Retina (tissue), 1 donor: ENCODE data around the gene SLC7A6.

ENCODE experiments used
- DNase-seq: peaks from one replicate; pipeline ENCODE4 v3.0.0-alpha.2; 2016

The SLC7A6 gene

DNA sequence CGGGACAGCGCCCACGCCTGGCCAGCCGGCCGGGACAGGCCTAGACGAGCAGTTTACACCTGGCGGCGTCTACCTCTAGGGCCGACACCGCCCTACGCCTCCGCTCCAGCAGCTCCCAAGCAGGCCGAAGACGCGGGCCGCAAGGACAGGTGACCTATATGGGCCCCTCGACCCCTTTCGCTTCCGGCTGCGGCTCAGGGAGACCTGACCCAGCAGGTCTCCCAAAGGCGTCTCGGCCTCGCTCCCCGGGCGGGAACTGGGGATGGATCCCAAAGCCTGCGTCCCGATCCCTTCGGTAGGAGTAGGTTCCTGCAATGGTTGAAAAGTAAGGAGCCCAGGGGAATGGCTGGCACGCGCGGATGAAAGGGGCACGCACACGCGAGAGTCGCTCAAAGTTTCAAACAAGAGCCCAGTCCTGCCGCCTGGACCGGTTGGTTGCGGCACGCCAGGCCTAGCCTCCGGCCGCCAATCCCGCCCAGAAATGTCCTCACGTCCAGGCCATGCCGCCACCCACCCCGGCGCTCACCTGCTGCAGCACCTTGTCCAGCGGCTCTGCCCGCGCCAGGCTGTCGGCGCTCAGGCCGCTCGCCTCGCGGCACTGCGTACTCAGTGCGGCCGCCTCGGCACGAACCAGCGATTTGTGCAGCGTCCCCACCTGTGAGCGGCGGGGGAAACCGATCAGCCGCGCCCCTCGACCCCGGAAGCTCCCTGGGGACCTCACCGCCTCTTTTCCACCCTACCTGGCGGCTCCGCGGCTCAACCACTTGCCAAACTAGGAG is 29.0 kb upstream of the SLC7A6 start:
- DNase-seq, result peak; percentile 53

DNA sequence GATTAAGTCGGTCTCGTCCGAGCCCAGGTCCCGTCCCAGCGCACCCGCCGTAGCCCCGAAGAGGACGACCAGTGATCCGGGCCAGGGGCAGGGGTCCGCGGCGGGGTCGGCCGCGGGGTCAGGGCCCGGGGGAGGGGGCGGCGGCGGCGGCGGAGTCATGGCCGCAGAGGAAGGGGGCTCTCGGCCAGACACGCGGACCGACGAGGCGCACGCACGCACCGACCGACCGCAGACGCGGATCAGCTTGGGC is 28.5 kb upstream of the SLC7A6 start, which contains the start of gene ESRP2:
ESRP2 (minus strand) TSS at position 241 of the 250 bp plus-strand sequence; CDS start at position 159, 82 bp downstream.
- DNase-seq, result no peak

DNA sequence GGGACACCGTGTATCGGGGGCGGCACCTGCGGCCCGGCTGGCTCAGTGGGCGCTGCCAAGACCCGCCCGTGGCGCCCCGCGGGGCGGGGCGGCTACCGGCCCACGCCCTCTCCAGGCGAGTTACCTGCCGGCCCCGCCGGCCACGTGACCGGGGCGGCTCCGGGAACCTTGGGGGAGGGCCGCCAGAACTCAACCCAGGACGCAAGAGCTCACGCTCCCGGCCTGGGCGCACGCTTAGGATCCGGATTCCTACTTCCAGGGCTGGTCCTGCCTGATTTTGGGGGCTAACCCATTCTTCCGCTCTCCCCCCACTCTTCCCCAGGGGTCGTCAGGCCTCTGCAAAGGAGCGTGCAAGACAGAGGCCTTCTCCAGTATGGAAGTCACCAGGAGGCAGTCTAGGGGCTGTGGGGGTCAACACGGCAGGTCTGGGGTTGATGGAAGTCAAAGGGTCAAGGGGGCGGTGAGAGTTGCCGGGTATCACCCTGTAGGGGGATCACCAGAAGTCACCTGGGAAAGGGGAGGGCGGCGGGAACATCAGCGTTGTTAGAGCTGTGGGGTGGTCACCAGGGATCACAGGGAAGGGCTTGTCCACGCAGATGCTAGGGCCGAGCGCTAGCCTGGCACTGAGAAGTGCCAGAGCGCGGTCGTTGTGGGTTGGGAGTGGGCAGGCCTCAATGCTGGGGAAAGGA is 28.0 kb upstream of the SLC7A6 start:
- DNase-seq, result peak; percentile 35

DNA sequence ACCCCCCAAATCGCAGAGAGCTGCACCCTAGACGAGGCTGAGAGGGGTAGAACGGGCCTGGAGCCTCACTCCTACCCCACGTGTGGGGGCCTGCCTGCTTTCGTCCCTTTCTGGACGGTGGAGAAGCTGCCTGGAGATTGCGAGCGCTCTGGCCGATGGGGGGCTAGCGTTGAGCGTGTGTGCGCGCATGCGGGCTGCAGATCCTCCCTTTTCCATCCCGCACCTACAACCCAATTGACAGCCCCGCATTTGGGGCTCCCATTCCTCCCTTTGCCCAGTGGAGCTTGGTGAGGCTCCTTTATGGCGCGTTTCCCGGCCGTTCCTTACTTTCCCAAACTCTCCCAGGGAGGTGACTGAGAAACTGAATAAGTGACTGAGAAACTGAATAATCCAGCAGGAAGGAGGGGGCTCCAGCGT is 27.5 kb upstream of the SLC7A6 start:
- no peak for DNase-seq

DNA sequence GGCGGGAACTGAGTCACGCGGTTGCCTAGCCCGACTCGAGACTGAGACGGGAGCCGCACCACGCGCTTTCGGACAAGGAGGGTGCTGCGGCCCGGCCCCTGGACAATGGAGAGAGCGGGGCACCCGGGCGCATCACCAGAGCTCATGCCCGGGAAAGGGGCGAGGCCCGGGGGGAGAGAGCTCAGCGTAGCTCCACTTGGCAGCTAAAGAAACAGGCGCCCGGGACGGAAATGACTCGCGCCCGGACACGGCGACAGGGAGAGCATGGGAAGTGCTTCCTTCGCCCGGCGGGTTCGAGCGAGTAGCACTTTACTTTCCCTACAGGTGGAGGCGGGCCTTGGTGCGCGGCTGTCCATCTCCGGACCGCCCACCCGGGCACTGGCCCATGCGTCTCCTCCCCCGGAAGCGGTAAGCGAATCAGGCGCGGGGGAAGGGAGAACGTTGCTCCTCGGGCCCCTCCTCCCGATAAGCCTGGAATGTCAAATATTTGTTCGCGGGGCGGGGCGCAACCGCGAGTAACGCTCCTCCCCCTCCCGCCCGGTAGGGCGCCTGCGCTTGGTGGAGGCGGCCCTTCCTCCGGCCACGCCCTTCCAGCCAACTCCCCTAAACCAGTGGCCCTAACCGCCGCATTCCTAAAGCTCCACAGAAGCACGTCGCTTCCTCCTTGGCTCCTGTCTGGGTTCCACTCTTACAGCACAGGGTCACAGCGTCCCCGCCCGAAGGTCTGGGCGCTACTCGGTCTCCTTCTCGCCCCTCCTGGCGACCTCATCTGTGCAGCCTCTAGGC is 26.9 kb upstream of the SLC7A6 start:
- peak; percentile 98 for DNase-seq

DNA sequence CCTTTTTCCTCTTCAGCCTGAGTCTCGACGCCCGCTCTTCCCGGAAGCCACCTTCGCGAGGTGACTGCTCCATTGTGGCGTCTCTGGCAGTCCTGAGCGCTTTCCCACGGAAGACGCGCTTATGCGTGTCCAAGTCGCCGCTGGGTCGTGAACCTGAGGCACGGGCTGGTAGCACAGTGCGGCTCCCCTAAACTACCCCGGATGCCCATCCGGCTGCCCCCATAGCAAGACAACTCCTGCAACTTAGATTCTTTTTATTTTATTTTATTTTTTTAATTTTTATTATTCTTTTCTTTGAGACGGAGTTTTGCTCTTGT is 26.3 kb upstream of the SLC7A6 start:
- DNase-seq, result no peak

DNA sequence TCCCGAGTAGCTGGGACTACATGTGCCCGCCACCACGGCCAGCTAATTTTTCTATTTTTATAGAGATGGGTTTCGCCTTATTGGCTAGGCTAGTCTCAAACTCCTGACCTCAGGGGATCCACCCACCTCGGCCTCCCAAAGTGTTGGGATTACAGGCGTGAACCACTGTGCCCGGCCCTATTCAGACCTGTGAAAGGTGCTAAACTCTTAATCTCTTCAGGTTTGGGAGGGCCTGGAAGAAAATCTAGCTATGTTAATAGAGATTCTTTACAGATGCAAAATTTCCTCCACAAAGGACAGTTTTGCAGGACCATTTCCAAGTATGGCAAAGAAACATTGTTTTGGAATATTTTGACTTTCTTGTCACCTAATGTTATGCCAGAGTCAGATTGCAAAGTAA is 22.2 kb upstream of the SLC7A6 start:
- DNase-seq, result no peak

DNA sequence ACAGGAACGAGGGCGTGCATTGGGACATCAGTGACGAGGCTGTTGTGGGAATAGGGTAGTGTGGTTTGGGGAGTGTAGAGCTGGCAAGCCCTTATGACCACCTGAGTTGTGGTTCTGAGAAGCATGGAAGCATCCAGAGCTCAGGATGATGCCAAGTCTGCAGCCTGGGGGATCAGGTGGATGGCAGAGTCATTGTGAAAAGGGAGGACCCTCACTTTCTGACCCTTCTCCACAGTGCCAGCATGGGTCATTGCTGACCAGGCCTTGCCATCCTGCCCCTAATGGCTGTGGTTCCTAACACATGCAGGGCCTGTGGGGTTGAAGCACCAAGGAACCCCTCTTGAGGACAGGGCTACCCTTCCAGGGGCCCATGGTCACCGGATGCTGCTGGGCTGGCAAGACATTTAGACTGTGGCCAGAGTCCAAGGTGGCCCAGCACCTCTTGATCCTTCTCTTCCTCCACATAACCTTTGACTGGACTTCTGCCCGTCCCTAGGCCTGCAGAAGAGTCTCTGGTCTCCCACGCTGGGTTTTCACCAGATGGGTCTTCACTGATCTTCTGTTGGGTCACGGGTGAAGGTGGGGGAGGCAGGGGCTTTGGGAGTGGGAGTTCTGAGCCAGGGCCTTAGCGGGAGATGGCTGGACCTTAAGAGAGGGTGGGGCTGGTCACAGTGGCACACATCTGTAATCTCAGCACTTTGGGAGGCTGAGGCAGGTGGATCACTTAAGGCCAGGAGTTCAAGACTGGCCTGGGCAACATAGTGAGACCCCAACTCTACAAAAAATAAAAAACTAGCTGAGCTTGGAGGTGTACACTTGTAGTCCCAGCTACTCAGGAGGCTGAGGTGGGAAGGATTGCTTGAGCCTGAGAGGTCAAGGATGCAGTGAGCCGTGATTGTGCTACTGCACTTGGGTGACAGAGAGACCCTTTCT is 21.1 kb upstream of the SLC7A6 start:
- DNase-seq, result no peak

DNA sequence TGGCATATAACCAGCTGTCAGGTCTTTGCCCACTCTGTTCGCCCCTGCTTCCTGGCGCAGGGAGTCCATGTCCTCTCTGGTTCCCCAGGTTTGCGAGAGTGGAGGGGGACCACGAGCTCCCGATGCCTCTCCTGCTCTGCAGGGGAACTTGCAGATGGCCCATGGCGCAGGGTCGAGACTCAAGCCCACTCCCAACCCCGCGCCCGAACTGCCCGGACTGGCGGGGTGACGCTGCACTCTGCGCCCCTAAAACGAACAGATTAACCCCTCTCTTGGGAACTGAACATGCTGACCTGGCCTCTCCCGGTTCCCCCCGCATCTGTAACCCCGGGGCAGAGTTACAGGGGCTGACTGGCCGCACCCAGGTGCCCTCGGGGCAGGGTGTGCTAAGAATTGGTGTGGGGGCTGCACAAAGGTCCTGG is 19.8 kb upstream of the SLC7A6 start:
- no peak for DNase-seq

DNA sequence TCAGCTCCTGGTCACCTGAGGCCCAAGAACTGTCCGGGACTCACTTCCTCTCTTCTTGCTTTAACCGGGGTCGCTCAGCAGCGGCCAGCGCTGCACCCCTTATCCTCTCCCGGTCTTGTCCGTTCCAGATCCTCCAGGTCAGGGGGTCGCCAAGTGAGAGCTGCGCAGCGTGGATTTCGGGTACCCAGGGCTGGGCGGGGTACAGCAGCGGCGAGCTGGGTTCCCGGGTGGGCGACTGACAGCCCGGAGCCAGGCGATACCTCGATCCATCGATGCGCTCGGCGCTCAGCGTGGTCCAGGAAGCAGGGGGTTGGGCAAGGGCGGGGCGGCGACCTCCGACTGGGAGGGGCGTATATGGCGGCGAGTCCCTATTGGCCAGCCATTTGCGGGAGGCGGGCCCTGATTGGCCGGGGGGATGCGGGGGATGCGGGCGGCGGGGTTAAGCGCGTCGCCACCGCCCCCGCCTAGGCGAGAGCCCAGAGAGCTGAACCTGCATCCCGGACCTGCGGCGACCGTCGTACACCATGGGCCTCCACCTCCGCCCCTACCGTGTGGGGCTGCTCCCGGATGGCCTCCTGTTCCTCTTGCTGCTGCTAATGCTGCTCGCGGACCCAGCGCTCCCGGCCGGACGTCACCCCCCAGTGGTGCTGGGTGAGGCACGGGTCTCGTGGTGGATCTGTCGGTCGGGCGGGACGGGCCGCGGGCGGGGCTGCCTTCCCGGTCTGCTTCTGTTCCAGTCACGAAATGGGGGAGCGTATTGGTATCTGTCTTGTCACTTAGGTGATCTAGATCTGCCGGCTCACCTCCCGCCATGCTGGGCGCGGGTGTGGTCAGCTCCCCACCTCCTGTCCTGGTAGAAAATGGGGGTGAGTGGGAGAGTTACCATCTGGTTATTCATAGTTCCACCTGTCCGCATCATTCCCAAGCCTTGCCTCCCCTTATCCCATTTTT is 19.1 kb upstream of the SLC7A6 start, which contains the start of gene PLA2G15:
PLA2G15 (plus strand) TSS at position 471 of the 951 bp plus-strand sequence; CDS start at position 525, 54 bp downstream.
- DNase-seq, result peak; percentile 95

DNA sequence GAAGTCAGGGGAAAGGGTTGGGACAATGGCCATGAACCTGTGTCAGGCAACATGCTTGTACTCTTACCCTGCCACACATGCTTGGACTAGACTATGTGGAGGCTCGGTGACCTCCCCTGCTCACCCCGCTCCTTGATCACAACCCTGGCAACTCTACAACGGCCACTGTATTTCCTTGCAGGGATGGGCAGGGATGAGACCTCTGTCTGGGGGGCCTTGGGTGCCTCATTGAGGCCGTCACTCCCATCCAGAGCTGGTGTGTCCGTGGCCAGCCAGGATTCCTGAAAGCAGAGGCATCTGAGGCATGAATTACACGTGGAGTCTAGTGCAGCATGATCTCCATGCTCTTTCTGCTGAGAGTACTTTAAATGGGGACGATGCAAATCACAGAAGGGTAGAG is 18.2 kb upstream of the SLC7A6 start:
- DNase-seq, result no peak

DNA sequence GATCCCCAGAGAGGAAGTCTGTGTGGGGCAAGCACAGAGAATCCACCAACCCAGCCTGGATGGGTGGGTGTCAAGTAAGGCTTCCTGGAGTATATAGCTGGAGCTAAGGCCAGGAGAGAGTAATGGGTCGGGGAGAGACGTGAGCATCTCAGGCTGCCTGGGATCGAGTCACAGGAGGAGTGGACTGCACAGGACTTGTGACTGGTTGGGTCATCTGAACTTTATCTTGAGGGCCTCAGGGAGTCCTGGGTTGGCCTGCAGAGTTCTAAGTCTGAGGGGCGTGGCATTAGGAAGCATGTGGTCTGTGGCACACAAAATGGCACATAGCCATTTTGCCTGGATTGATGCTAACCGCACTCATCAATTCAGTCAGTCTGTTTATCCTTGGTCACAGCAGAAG is 17.7 kb upstream of the SLC7A6 start:
- DNase-seq, result no peak

DNA sequence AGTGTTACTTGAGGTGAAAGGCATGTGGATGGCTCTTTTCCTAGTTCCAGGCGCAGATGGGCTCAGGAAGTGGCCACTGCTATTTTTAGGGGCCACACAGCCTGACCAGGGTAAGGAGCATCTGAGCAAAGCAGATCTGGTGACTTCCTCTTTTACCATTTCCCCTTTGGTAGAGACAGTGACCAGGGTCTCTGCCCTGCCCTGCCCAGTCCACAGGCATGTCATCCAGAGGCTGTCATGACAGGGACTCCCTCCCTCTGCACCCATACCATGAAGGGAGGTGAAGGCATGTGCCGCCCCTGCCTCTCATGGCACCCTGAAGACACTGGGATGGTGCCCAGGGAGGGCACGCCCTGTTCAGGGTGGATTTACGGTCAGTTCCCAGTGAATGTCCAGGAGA is 16.9 kb upstream of the SLC7A6 start:
- no peak for DNase-seq

DNA sequence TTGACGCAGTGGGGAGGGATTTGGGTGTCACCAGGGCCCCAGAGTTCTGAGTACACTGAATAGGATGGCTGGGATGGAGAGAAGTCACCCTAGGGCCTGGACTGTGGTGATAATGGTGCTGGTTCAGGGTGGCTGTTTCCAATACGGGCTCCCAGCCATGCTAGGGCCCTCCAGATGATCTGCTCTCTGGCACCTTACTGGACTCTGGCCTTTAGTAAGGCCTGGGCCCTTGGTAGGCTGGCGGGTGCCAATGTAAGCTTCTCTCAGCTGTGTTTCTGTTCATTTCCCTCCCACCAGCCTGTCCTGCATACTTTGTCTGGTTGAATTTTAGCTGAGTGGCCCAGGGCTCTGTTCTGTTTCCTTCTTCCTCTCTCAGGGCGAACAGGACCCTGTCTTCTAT is 16.4 kb upstream of the SLC7A6 start:
- DNase-seq, result no peak

DNA sequence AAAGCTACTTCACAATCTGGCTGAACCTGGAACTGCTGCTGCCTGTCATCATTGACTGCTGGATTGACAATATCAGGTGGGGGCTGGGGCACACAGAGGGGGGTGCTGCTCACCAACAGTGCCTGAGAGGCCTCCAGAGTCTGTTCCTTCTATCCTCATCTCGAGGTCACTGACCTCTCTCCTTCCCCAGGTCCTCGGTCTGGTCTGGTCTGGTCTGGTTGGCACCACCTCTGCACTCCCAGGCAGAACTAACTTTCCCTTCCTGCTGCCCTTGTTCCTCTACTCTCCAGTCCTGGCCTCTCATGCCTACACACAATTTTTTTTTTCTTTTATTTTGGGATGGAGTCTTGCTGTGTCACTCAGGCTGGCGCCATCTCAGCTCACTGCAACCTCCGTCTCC is 15.0 kb upstream of the SLC7A6 start:
- no peak for DNase-seq

DNA sequence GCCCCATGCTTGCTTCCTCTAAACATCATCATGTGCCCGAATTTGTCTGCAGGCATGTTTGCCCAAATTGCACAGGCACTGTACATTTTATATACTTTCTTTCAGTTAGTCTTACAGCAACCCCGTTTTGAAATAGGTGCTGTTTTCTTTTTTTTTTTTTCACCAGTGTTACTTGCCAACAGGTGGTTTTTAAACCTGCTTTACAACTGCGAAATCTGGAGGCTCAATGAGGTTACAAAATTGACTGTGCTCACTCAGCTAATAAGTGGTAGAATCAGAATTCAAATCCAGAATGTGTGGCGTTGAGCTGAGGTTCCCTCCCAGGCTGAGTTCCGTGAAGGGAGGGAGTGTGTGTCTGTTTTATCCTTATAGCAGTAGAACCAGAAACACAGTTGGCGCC is 13.4 kb upstream of the SLC7A6 start:
- no peak for DNase-seq

DNA sequence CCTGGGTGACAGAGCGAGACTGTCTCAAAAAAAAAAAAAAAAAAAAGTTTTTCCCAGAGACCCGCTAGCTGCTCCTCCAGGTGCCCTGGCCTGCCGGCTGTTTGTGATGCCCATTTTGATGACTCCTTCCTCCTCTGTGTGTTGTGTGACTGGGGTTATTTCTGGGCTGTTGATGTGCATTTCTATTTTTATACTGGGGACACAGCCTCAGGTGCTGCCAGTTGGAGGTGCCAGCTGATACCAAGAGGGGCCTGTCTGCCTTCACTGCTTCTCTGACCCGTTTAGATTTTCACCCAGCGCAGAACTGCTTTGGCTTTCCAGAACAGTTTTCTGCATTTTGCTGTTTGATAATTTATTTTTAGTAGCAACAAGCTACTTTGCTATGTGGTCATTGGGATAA is 12.5 kb upstream of the SLC7A6 start:
- no peak for DNase-seq

DNA sequence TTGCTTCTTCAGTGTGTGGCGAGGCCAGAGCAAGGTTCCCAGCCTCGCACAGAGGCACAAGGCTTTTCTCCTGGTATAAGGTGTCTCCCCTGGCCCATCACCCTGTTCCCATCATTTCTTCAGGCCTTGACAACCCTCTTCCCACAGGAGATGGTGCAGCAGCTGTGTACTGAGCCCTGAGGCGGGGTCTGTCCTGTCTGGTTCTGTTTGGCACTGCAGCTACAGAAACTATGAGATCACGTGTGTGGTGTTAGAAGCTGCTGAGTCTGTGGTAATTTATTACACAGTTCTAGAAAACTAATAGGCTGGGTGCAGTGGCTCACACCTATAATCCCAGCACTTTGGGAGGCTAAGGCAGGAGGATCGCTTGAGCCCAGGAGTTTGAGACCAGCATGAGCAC is 11.9 kb upstream of the SLC7A6 start:
- DNase-seq, result no peak

DNA sequence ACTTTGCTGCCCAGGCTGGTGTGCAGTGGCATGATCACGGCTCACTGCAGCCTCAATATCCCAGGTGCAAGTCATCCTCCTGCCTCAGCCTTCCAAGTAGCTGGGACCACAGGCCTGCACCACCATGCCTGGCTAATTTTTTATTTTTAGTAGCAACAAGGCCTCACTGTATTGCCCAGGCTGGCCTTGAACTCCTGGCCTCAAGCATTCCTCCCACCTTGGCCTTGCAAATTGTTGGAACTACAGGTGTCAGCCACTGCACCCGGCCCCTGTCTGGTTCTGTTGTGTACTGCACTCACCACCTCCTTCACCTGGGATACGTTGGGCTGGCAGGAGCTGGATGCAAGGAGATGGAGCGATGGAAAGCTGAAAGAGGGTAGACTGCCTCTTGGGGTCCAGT is 10.6 kb upstream of the SLC7A6 start:
- DNase-seq, result no peak

DNA sequence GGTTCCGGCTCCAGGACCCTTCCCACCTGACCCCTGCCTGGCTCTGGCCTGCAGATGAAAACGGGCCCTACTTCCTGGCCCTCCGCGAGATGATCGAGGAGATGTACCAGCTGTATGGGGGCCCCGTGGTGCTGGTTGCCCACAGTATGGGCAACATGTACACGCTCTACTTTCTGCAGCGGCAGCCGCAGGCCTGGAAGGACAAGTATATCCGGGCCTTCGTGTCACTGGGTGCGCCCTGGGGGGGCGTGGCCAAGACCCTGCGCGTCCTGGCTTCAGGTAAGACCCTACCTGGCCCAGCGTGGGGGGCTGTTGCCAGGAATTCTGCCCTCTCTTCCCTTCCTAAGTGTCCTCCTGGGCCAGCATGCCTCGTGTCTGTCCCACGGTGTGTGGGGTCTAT is 8.6 kb upstream of the SLC7A6 start:
- no peak for DNase-seq

DNA sequence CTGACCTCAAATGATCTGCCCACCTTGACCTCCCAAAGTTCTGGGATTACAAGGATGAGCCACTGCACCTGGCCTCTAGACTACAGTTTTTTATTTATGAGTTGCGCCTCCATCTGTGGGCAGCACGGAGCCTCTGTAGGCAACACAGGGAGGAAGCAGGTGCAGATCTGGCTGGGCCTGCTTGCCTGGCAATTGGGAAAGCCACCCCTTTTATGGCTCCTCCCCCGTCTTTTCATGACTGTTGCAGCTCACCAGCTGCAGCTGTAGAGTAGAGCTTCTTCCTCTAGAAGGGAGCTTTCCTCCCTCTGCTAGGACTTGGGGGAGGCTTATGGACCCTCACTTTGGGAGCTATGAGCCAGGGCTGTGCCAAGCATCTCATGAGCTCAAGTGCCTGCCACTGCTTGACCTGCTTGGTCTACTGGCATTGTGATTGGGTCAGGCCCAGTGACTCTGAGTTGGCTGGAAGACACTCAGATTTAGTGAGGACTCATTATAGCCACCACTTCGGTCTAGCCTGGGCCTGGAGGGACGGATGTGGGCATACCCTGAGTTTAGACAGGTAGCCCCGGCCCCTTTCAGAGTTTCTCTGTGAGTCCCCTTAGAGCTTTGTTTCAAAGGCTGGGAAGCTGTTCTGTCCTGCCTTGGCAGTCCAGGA is 6.9 kb upstream of the SLC7A6 start:
- DNase-seq, result peak; percentile 38
